AG09309 (cell line): ENCODE data around the gene TRPM3.

Source experiments
- DNase-seq: peaks from one replicate; pipeline ENCODE4 v3.0.0-alpha.2; 2010; ENCODE audit warnings: low read depth
- H3K4me3 ChIP-seq: 2 replicates; pipeline ENCODE4 v1.5.1; 2011; ENCODE audit warnings: mild to moderate bottlenecking, low read depth, low read length, moderate library complexity; ENCODE audit not compliant: control insufficient read depth
- TF ChIP-seq, protein P1 (sequence below): IDR thresholded peaks from 2 replicates; pipeline ENCODE4 v1.5.1; 2011; ENCODE audit warnings: mild to moderate bottlenecking, low read depth, low read length, inconsistent platforms; ENCODE audit not compliant: insufficient read depth, control insufficient read depth; ENCODE audit errors: missing control alignments

The TRPM3 gene

DNA sequence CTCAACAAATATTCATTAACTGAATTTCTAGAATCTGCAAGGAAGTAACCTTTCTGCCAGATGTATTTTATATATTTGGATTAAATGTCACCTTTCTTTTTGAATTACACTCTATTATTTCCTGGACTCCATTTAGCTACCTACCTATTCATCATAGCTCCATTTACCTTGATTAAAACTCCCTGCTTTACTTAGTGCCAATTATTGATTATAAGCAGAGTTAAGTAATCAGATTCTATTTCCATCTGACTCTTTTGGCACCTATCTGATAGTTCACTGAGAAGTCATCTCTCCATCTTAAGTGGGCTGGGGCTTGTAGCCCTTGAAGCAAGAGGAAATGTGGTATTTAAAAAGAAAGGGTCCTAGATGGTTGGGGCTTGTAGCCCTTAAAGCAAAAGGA is 88.6 kb downstream of the TRPM3 start:
- no peak for DNase-seq
- no peak overlapping the region for H3K4me3 ChIP-seq
- TF ChIP-seq, protein P1, sequence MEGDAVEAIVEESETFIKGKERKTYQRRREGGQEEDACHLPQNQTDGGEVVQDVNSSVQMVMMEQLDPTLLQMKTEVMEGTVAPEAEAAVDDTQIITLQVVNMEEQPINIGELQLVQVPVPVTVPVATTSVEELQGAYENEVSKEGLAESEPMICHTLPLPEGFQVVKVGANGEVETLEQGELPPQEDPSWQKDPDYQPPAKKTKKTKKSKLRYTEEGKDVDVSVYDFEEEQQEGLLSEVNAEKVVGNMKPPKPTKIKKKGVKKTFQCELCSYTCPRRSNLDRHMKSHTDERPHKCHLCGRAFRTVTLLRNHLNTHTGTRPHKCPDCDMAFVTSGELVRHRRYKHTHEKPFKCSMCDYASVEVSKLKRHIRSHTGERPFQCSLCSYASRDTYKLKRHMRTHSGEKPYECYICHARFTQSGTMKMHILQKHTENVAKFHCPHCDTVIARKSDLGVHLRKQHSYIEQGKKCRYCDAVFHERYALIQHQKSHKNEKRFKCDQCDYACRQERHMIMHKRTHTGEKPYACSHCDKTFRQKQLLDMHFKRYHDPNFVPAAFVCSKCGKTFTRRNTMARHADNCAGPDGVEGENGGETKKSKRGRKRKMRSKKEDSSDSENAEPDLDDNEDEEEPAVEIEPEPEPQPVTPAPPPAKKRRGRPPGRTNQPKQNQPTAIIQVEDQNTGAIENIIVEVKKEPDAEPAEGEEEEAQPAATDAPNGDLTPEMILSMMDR, result no peak

DNA sequence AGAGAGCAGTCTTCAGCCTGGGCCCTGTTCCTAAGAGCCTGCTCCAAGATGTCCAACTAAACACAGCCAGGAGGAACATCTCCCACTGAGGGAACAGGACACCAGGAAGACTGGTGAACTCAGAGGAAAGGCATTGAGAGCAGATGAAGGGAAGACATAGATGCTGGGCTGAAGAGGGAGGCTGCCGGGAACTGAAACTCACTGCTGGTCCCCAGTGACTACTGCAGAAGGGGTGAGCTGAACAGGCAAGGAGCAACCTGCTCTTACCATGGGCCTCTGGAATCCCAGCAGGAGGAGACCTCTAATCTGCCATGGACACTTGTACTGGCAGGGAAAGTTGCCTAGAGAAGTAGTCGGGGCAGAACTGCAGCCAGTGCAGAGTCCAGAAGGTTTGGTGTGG is 95.7 kb downstream of the TRPM3 start:
- no peak overlapping the region for H3K4me3 ChIP-seq
- no peak for DNase-seq
- TF ChIP-seq, protein P1, result no peak

DNA sequence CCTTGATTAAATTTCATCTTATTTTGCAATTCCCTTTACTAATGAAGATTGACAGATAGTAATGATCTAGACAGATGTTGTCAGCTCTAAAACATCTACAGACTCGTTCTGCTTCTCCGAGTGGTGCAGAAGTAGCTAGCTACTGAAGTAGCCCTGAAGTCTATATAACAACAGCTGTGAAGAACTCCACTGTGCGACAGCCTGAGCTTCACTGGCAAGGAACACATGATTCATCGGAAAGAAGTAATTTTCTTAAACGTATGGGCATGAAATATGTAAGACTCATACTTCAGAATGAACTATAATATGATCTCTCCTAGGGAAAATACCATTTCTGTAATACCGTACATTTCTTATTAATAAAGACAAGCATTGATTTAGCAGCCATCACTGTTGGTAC is 96.2 kb downstream of the TRPM3 start:
- TF ChIP-seq, protein P1, result no peak
- H3K4me3 ChIP-seq, result no peak overlapping the region
- DNase-seq, result no peak

DNA sequence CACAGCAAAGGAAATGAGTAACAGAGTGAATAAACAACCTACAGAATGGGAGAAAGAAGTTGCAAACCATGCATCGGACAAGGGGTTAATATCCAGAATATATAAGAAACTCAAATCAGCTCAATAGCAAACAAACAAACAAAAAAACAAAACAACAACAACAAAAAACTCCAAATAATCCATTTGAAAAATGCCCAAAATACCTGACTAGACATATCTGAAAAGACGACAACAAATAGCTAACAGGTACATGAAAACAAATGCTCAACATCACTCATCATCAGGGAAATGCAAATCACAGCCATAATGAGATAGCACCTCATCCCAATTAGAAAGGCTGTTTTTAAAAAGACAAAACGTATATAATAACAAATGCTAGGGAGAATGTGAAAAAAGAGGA is 111.2 kb downstream of the TRPM3 start:
- TF ChIP-seq, protein P1, result no peak
- DNase-seq, result no peak
- no peak overlapping the region for H3K4me3 ChIP-seq

DNA sequence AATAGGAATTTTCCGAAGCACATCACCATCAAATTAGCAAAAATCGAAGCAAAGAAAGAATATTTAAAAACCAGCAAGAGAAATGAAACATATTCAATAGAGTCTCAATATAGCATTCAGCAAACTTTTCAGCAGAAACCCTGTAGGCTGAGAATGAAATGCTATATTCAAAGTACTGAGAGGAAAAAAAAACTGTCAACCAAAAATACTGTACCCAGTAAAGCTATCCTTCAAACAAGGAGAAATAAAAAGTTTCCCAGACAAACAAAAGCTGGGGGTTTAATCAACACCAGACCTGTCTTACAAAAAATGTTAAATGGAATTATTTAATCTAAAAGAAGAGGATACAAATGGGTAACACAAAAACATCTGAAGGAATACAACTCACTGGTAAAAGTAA is 116.0 kb downstream of the TRPM3 start:
- no peak for DNase-seq
- TF ChIP-seq, protein P1, result no peak
- H3K4me3 ChIP-seq, result no peak overlapping the region

DNA sequence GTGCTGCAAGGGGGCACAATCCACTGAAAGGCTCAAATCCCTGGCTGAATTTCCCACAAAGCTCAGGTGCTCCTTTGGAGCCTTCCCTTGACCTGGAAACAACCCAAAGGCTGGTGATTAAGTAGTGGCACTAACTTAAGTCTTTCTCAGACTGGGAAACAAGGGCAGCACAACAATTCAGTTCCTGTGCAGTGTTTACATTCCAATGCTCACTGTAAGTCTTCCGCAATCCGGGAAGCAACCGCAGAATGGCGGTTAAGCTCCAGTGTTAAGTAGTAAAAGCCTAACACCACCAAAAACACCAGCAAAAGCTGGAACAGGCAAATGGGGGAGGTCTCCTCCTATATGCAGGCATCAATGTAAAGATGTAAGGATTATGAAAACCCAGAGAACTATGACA is 117.2 kb downstream of the TRPM3 start:
- H3K4me3 ChIP-seq, result no peak overlapping the region
- no peak for DNase-seq
- TF ChIP-seq, protein P1, result no peak

DNA sequence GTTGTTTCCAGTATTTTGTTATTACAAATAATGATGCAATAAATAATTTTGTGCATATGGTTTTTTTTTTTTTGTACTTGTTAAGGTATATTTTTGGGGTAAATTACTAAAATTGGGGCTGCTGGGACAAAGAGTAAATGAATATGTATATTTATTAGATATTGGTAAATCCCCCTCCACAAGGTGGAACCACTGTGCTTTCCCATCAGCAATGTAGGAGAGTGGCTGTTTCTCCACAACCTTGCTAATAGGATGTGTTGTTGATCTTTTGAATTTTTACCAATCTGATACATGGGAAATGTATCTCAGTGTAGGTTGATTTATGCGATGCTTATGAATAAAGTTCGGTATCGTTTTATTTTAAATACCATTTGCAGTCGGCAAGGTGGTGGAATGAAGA is 118.1 kb downstream of the TRPM3 start:
- no peak overlapping the region for H3K4me3 ChIP-seq
- TF ChIP-seq, protein P1, result no peak
- no peak for DNase-seq
